Measurements from ENCODE around the gene WFDC10B.
"Not testable (repeated sequence)": the region's sequence is repeated elsewhere in the genome, so short reads cannot be mapped to it uniquely, and the experiment has no call there.

Gene WFDC10B

GRCh38 chr20:45646875-45647274 is 57.9 kb downstream of the WFDC10B start:
- DNase-seq, result no peak
- TF ChIP-seq, protein P1, sequence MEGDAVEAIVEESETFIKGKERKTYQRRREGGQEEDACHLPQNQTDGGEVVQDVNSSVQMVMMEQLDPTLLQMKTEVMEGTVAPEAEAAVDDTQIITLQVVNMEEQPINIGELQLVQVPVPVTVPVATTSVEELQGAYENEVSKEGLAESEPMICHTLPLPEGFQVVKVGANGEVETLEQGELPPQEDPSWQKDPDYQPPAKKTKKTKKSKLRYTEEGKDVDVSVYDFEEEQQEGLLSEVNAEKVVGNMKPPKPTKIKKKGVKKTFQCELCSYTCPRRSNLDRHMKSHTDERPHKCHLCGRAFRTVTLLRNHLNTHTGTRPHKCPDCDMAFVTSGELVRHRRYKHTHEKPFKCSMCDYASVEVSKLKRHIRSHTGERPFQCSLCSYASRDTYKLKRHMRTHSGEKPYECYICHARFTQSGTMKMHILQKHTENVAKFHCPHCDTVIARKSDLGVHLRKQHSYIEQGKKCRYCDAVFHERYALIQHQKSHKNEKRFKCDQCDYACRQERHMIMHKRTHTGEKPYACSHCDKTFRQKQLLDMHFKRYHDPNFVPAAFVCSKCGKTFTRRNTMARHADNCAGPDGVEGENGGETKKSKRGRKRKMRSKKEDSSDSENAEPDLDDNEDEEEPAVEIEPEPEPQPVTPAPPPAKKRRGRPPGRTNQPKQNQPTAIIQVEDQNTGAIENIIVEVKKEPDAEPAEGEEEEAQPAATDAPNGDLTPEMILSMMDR (IDR thresholded peaks at IDR 0.05; ENCODE audit: borderline replicate concordance, extremely low read depth, low read length, poor library complexity, severe bottlenecking), result no peak
- no peak for TF ChIP-seq EZH2 (IDR thresholded peaks at IDR 0.05; ENCODE audit: borderline replicate concordance, low read depth, low read length, severe bottlenecking)
- no peak for ATAC-seq (ENCODE audit: insufficient read depth, low read depth)

GRCh38 chr20:45645869-45646268 is 59.0 kb downstream of the WFDC10B start:
- not testable (repeated sequence) for H3K27ac ChIP-seq (ENCODE audit: low read length); H4K20me1 ChIP-seq (ENCODE audit: insufficient read depth, low read length); ATAC-seq (ENCODE audit: insufficient read depth, low read depth); H2AFZ ChIP-seq (ENCODE audit: low read depth, low read length); H3K27me3 ChIP-seq (ENCODE audit: insufficient read depth, low read length, poor library complexity); H3K36me3 ChIP-seq (ENCODE audit: insufficient read depth, low read length); H3K4me2 ChIP-seq (ENCODE audit: insufficient read depth, low read length); H3K9me3 ChIP-seq (ENCODE audit: insufficient read depth, low read length, severe bottlenecking); H3K9ac ChIP-seq (ENCODE audit: low read depth, low read length); H3K4me3 ChIP-seq (ENCODE audit: low read depth in 1 of 2, low read length in 2 of 2); H3K79me2 ChIP-seq (ENCODE audit: insufficient read depth, low read length); H3K4me1 ChIP-seq (ENCODE audit: insufficient read depth, low read length); DNase-seq

More at GRCh38 chr20:45646875-45647274, 57.9 kb downstream of the WFDC10B start:
- H3K36me3 ChIP-seq (ENCODE audit: insufficient read depth, low read length), result no peaks in the 10 kb centered on the region
- no peak overlapping the region for H3K4me3 ChIP-seq (ENCODE audit: low read depth in 1 of 2, low read length in 2 of 2)
- H3K4me2 ChIP-seq (ENCODE audit: insufficient read depth, low read length), result no peak overlapping the region
- no peaks in the 10 kb centered on the region for H3K27me3 ChIP-seq (ENCODE audit: insufficient read depth, low read length, poor library complexity)
- no peak overlapping the region for H3K9ac ChIP-seq (ENCODE audit: low read depth, low read length)
- no peaks in the 10 kb centered on the region for H4K20me1 ChIP-seq (ENCODE audit: insufficient read depth, low read length)
- H3K79me2 ChIP-seq (ENCODE audit: insufficient read depth, low read length), result no peaks in the 10 kb centered on the region
- peaks cover 2% of the 10 kb centered on the region for H3K9me3 ChIP-seq (ENCODE audit: insufficient read depth, low read length, severe bottlenecking)
- no peaks in the 10 kb centered on the region for H3K4me1 ChIP-seq (ENCODE audit: insufficient read depth, low read length)
- H3K27ac ChIP-seq (ENCODE audit: low read length), result no peak overlapping the region
- H2AFZ ChIP-seq (ENCODE audit: low read depth, low read length), result no peak overlapping the region

- not testable (repeated sequence) for H3K79me2 ChIP-seq (ENCODE audit: insufficient read depth, low read length); H3K27ac ChIP-seq (ENCODE audit: low read length); DNase-seq; H3K9ac ChIP-seq (ENCODE audit: low read depth, low read length); H3K27me3 ChIP-seq (ENCODE audit: insufficient read depth, low read length, poor library complexity); H2AFZ ChIP-seq (ENCODE audit: low read depth, low read length); H3K4me2 ChIP-seq (ENCODE audit: insufficient read depth, low read length); H3K9me3 ChIP-seq (ENCODE audit: insufficient read depth, low read length, severe bottlenecking); H3K4me3 ChIP-seq (ENCODE audit: low read depth in 1 of 2, low read length in 2 of 2); H3K36me3 ChIP-seq (ENCODE audit: insufficient read depth, low read length); H3K4me1 ChIP-seq (ENCODE audit: insufficient read depth, low read length); ATAC-seq (ENCODE audit: insufficient read depth, low read depth); H4K20me1 ChIP-seq (ENCODE audit: insufficient read depth, low read length)
These were observed 63.7 kb downstream of the WFDC10B start for GRCh38 chr20:45641076-45641475.

DNA sequence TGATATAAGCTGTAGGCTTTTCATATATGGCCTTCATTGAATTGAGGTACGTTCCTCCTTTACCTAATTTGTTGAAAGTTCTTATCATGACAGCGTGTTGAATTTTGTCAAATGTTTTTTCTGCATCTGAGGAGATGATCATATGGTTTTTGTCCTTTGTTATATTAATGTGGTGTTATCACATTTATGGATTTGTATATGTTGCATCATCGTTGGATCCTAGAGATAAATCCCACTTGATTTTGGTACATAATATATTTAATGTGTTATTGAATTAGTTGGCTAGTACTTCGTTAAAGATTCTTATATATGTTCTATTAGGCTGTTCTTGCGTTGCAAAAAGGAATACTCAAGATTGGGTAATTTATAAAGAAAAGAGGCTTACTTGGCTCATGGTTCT is 65.1 kb downstream of the WFDC10B start:
- Histone ChIP-seq H3K4me2 (ENCODE audit: insufficient read depth, low read length) (no peak overlapping the region), H3K27me3 (ENCODE audit: insufficient read depth, low read length, poor library complexity) (peaks cover 5% of the 10 kb centered on the region), H3K9ac (ENCODE audit: low read depth, low read length) (no peak overlapping the region), H4K20me1 (ENCODE audit: insufficient read depth, low read length) (no peaks in the 10 kb centered on the region), H3K9me3 (ENCODE audit: insufficient read depth, low read length, severe bottlenecking) (no peaks in the 10 kb centered on the region), H2AFZ (ENCODE audit: low read depth, low read length) (no peak overlapping the region), H3K27ac (ENCODE audit: low read length) (no peak overlapping the region), H3K4me1 (ENCODE audit: insufficient read depth, low read length) (no peaks in the 10 kb centered on the region), H3K36me3 (ENCODE audit: insufficient read depth, low read length) (no peaks in the 10 kb centered on the region), H3K4me3 (ENCODE audit: low read depth in 1 of 2, low read length in 2 of 2) (no peak overlapping the region), H3K79me2 (ENCODE audit: insufficient read depth, low read length) (no peaks in the 10 kb centered on the region)
- TF ChIP-seq EZH2 (IDR thresholded peaks at IDR 0.05; ENCODE audit: borderline replicate concordance, low read depth, low read length, severe bottlenecking), result no peak
- TF ChIP-seq, protein P1 (IDR thresholded peaks at IDR 0.05; ENCODE audit: borderline replicate concordance, extremely low read depth, low read length, poor library complexity, severe bottlenecking), result no peak
- no peak for DNase-seq
- ATAC-seq (ENCODE audit: insufficient read depth, low read depth), result no peak

Measured in DND-41 (cell line).